GM12878 (cell line): Measurements from ENCODE around the gene ABCC9.

ENCODE experiments used
- MAX ChIP-seq: IDR thresholded peaks from 2 replicates; pipeline ENCODE4 v1.6.1; 2012; ENCODE audit warnings: low read depth, low read length, improper control_type of control experiment
- TCF12 ChIP-seq: IDR thresholded peaks from 2 replicates; pipeline ENCODE4 v1.6.1; 2011; ENCODE audit warnings: low read depth, mild to moderate bottlenecking, low read length

DNA sequence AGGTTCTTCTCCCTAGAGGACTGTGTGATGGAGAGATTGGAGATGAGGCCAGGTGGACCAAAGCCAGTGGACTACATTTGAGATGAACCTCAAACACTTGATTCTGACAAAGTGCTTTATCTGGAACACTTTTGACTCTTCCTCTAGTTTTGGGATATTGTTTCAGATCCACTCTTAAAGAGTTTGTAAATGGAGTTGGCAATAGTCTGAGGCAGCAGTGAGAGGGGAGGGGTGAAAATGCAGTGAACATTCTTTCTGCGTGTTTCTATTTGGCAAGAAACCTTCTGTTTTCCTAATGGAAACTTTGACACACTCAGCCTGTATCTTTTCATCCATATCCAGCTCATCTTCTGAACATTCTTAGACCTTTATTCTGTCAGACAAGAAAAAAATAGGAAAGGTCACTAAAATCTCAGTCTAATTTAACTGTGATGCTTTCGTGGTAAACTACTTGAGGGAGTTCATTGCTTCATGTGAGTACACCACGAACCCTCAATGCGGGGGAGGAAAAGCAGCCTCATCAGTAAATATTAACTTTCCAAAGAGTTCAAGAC is 109.4 kb downstream of the ABCC9 start:
- TF ChIP-seq TCF12 (no peak), MAX (no peak)
